Measurements from ENCODE around the gene WDR90. TPM values are rescaled to one million over a fixed set of nuclear protein-coding genes. Genes with fewer than 3 reads are reported as not detected.

Gene WDR90
- total RNA-seq, 2 donors from 2014 or later, result 3.0 to 5.7 TPM

- no peak for TF ChIP-seq CTCF (IDR thresholded peaks at IDR 0.05)
- peaks cover 7 to 48% of the 10 kb centered on the region in 2 donors for H3K27me3 ChIP-seq
- no peaks in the 10 kb centered on the region for H3K36me3 ChIP-seq
- DNase-seq (ENCODE audit: low spot score), result no peak
- no peaks in the 10 kb centered on the region for H3K9me3 ChIP-seq
- H3K4me3 ChIP-seq, result no peak overlapping the region
- peaks cover 0 to 25% of the 10 kb centered on the region in 2 donors for H3K4me1 ChIP-seq
- no peak overlapping the region for H3K27ac ChIP-seq
Measured at GRCh38 chr16:702341-702740, 53.2 kb downstream of the WDR90 start.

GRCh38 chr16:703406-703805 lies 54.2 kb downstream of the WDR90 start:
- H3K4me3 ChIP-seq, result no peak overlapping the region
- peaks cover 0 to 25% of the 10 kb centered on the region in 2 donors for H3K4me1 ChIP-seq
- peaks cover 12 to 51% of the 10 kb centered on the region in 2 donors for H3K27me3 ChIP-seq
- TF ChIP-seq CTCF (IDR thresholded peaks at IDR 0.05), result no peak
- no peak overlapping the region for H3K27ac ChIP-seq
- DNase-seq (ENCODE audit: low spot score), result no peak
- H3K36me3 ChIP-seq, result no peaks in the 10 kb centered on the region
- no peaks in the 10 kb centered on the region for H3K9me3 ChIP-seq

- no peaks in the 10 kb centered on the region for H3K9me3 ChIP-seq
- no peak for DNase-seq (ENCODE audit: low spot score)
- no peaks in the 10 kb centered on the region for H3K36me3 ChIP-seq
- no peak for TF ChIP-seq CTCF (IDR thresholded peaks at IDR 0.05)
- H3K4me3 ChIP-seq, result no peak overlapping the region
- H3K27me3 ChIP-seq, result peaks cover 12 to 57% of the 10 kb centered on the region in 2 donors
- H3K4me1 ChIP-seq, result peaks cover 0 to 25% of the 10 kb centered on the region in 2 donors
- no peak overlapping the region for H3K27ac ChIP-seq
Measured at GRCh38 chr16:704047-704446, 54.9 kb downstream of the WDR90 start.

GRCh38 chr16:704552-705380 lies 55.6 kb downstream of the WDR90 start:
- Histone ChIP-seq H3K36me3 (no peaks in the 10 kb centered on the region), H3K27ac (no peak overlapping the region), H3K4me1 (peaks cover 0 to 31% of the 10 kb centered on the region in 2 donors), H3K4me3 (peak overlapping the region in 1 of 2 donors; percentile 21), H3K27me3 (peaks cover 12 to 62% of the 10 kb centered on the region in 2 donors), H3K9me3 (no peaks in the 10 kb centered on the region)
- no peak for DNase-seq (ENCODE audit: low spot score)
- TF ChIP-seq CTCF (IDR thresholded peaks at IDR 0.05), result no peak

GRCh38 chr16:705431-706188 lies 56.4 kb downstream of the WDR90 start, which contains the start of gene FBXL16:
Gene FBXL16, minus strand, starts transcription at chr16:705801. Its CDS starts 8,396 bp downstream, at chr16:697405.
- Histone ChIP-seq H3K27ac (no peak within 1 kb of the TSS), H3K4me1 (peaks cover 0 to 34% of the 10 kb centered on the region in 2 donors), H3K9me3 (no peaks in the 10 kb centered on the region), H3K27me3 (peaks cover 12 to 61% of the 10 kb centered on the region in 2 donors), H3K4me3 (peak within 1 kb of the TSS in 1 of 2 donors; percentile 31), H3K36me3 (no peaks in the 10 kb centered on the region)
- TF ChIP-seq CTCF (IDR thresholded peaks at IDR 0.05), result no peak
- no peak for DNase-seq (ENCODE audit: low spot score)

Data from right atrium auricular region (tissue), 2 donors.